K562 (cell line): Measurements from ENCODE around the gene PUSL1. TPM values are rescaled to one million over a fixed set of nuclear protein-coding genes. Genes with fewer than 3 reads are reported as not detected.

Source experiments
- ATAC-seq: fragments of 200-7000 bp; cut with Tn5 transposase; 3 replicates; pipeline ENCODE4 v1.9.1; 2020; ENCODE audit warnings: moderate library complexity
- BruUV-seq: library from RNA; stranded (reverse); fragments of 400-500 nt; replicated peaks from 2 replicates; lab custom pipeline; 2021; lab: Mats Ljungman, UMichigan
- CTCF ChIA-PET: fragments of 300-600 bp; formaldehyde crosslinking; extraction: SDS; loops from one replicate; lab custom pipeline; 2021; ENCODE audit warnings: low intra/inter-chr PET ratio; lab: Yijun Ruan, JAX
- POLR2A ChIA-PET: fragments of 300-600, 350-650 bp; sonication (Branson Sonifier 250); formaldehyde crosslinking; extraction: SDS; loops from one replicate; lab custom pipeline; 2021; ENCODE audit warnings: antibody characterized with exemption, inconsistent platforms; lab: Yijun Ruan, JAX
- DNase-seq, 4 experiments: peaks; one replicate each; pipeline versions ENCODE4 v3.0.0 to v3.0.0-alpha.2; 2011 to 2018; ENCODE audit warnings: low spot score in 3 of 4, mixed read lengths in 3 of 4; ENCODE audit errors: extremely low read depth in 1 of 4
- FAIRE-seq: peaks from 2 replicates; lab custom pipeline; 2011; peaks lifted over from hg19 to GRCh38; lab: Jason Lieb, UNC
- H2AFZ ChIP-seq: 2 replicates; pipeline ENCODE4 v1.6.0; 2011; ENCODE audit warnings: low read depth, low read length, control low read depth, inconsistent platforms
- H3K27ac ChIP-seq: fragments of 200-600 bp; 3 replicates; pipeline ENCODE4 v1.8.0; 2011; ENCODE audit warnings: low read depth, mild to moderate bottlenecking, control low read depth, inconsistent platforms, low read length, moderate library complexity, mixed read lengths; ENCODE audit errors: extremely low read depth
- H3K27me3 ChIP-seq, 2 experiments: fragments of 300-600 bp in 1 of 2; 2 replicates in 1 of 2; 3 replicates in 1 of 2; pipeline versions ENCODE4 v1.6.0 to v1.8.0; 2011; ENCODE audit warnings: inconsistent platforms in 2 of 2, low read length in 2 of 2, mild to moderate bottlenecking in 1 of 2, mixed read lengths in 1 of 2, moderate library complexity in 1 of 2; ENCODE audit not compliant: control insufficient read depth in 2 of 2, insufficient read depth in 2 of 2
- H3K36me3 ChIP-seq: fragments of 300-600 bp; 3 replicates; pipeline ENCODE4 v1.8.0; 2011; ENCODE audit warnings: mild to moderate bottlenecking, low read length, inconsistent platforms; ENCODE audit not compliant: control insufficient read depth, insufficient read depth
- H3K4me1 ChIP-seq, 2 experiments: fragments of 200-600 bp in 1 of 2; replicated peaks in 1 of 2; 2 replicates in 1 of 2; 3 replicates in 1 of 2; pipeline versions ENCODE4 v1.5.1 to v1.8.0; 2011; ENCODE audit warnings: inconsistent platforms in 2 of 2, low read length in 2 of 2, mild to moderate bottlenecking in 1 of 2, mixed read lengths in 1 of 2, moderate library complexity in 1 of 2; ENCODE audit not compliant: control insufficient read depth in 2 of 2, insufficient read depth in 2 of 2
- H3K4me2 ChIP-seq: 2 replicates; pipeline ENCODE4 v1.6.1; 2011; ENCODE audit warnings: low read length, control low read depth, inconsistent platforms, mixed read lengths; ENCODE audit not compliant: insufficient read depth
- H3K4me3 ChIP-seq: fragments of 200-600 bp; sonication (generic), shearing (Covaris generic); 2 replicates; pipeline ENCODE4 v1.5.1; 2016; ENCODE audit warnings: control low read depth, inconsistent platforms
- H3K79me2 ChIP-seq: fragments of 200-600 bp; 3 replicates; pipeline ENCODE4 v1.8.0; 2011; ENCODE audit warnings: low read length, inconsistent platforms; ENCODE audit not compliant: control insufficient read depth, insufficient read depth
- H3K9ac ChIP-seq, 2 experiments: 2 replicates each; pipeline versions ENCODE4 v1.6.0 to v1.6.1; 2011; ENCODE audit warnings: low read depth in 2 of 2, low read length in 2 of 2, control low read depth in 1 of 2, inconsistent platforms in 1 of 2, mild to moderate bottlenecking in 1 of 2, mixed read lengths in 1 of 2; ENCODE audit not compliant: insufficient read depth in 1 of 2
- H3K9me1 ChIP-seq: one replicate; pipeline ENCODE4 v1.6.0; 2011; ENCODE audit warnings: inconsistent platforms, mild to moderate bottlenecking, low read length, moderate library complexity; ENCODE audit not compliant: control insufficient read depth, insufficient read depth
- H3K9me3 ChIP-seq: replicated peaks from 2 replicates; pipeline ENCODE4 v1.5.1; 2011; ENCODE audit warnings: low read depth, low read length, inconsistent platforms; ENCODE audit not compliant: control insufficient read depth, insufficient read depth
- H4K20me1 ChIP-seq: replicated peaks from 2 replicates; pipeline ENCODE4 v1.6.1; 2011; ENCODE audit warnings: low read length, inconsistent platforms, mixed read lengths; ENCODE audit not compliant: control insufficient read depth, insufficient read depth
- AFF4 ChIP-seq: sonication (generic); formaldehyde crosslinking; IDR thresholded peaks from 2 replicates; pipeline ENCODE4 v1.8.0; 2023; ENCODE audit warnings: mild to moderate bottlenecking, missing genetic modification reagents
- ARID3A ChIP-seq: IDR thresholded peaks from 2 replicates; pipeline ENCODE4 v1.6.1; 2012; ENCODE audit warnings: low read depth, low read length, improper control_type of control experiment, borderline replicate concordance
- ARID3B ChIP-seq: fragments of 250-450 bp; sonication (Bioruptor Pico); IDR thresholded peaks from 2 replicates; pipeline ENCODE4 v1.4.0; 2020; ENCODE audit warnings: borderline replicate concordance
- ARID4B ChIP-seq: sonication (generic); formaldehyde crosslinking; IDR thresholded peaks from 2 replicates; pipeline ENCODE4 v1.8.0; 2022; ENCODE audit warnings: mild to moderate bottlenecking, missing genetic modification reagents
- POLR2G ChIP-seq: fragments of 200-400 bp; formaldehyde crosslinking; IDR thresholded peaks from 2 replicates; pipeline ENCODE4 v1.6.1; 2017; ENCODE audit warnings: low read depth, mild to moderate bottlenecking, antibody characterized with exemption, low read length, moderate library complexity
- RBFOX2 ChIP-seq: fragments of 200-400 bp; formaldehyde crosslinking; IDR thresholded peaks from 2 replicates; pipeline ENCODE4 v1.6.1; 2017; ENCODE audit warnings: low read depth, mild to moderate bottlenecking, low read length, moderate library complexity
- ZBTB1 ChIP-seq: sonication (generic); formaldehyde crosslinking; IDR thresholded peaks from 2 replicates; pipeline ENCODE4 v1.8.1; 2023; ENCODE audit warnings: missing genetic modification reagents, low read depth, mild to moderate bottlenecking, borderline replicate concordance
- WGBS: fragments of 100-300 bp; shearing (Covaris generic); methylation state at CpG from one replicate; pipeline ENCODE4 v1.1.6; 2016; ENCODE audit warnings: low coverage, mixed read lengths; ENCODE audit not compliant: insufficient coverage; ENCODE audit errors: missing lambda C conversion rate; 5-methylcytosine and 5-hydroxymethylcytosine counted together
- in situ Hi-C: fragments of 300-500 bp; cut with MboI; formaldehyde crosslinking; loops from 4 replicates; pipeline ENCODE4 v1.15.0; 2018; ENCODE audit warnings: inconsistent platforms, mixed read lengths
- intact Hi-C: fragments of 100-400 bp; cut with micrococcal nuclease; formaldehyde crosslinking; loops from 2 replicates; pipeline ENCODE4 v1.14.2; 2022
- polyA plus RNA-seq, 8 experiments: library from polyadenylated mRNA; depleted of rRNA in 4 of 8; stranded (reverse) in 5 of 8; unstranded in 3 of 8; fragments of >200 nt; fragmentation: Nextera tagmentation in 2 of 8; fragmentation: Illumina TruSeq in 1 of 8; extraction: Ambion mirVana in 2 of 8; extraction: Trizol in 1 of 8; gene quantifications; 2 replicates each; pipeline versions ENCODE4 v1.2.1 to v1.2.3, GENCODE V29; 2011 to 2014; ENCODE audit warnings: inconsistent platforms in 1 of 8, missing spikeins in 1 of 8
- total RNA-seq, 7 experiments: library from RNA; depleted of rRNA in 6 of 7; stranded (reverse); fragments of >200 nt in 6 of 7; fragmentation: Illumina TruSeq in 2 of 7; extraction: Trizol in 2 of 7; gene quantifications; 2 replicates each; pipeline versions ENCODE4 v1.2.1 to v1.2.3, GENCODE V29; 2011 to 2021; ENCODE audit warnings: low replicate concordance in 1 of 7

PUSL1 gene
- total and polyA plus RNA-seq, 9 of the 15 experiments (the other 6 are each of a cell fraction or from before 2014, with no cell fraction given): 0.62 to 86.9 (median 13.6) TPM

- intact Hi-C loops (loop anchor here (5.0 kb wide), 1 partner anchor 54 kb away; the partner anchor contains the start of gene AURKAIP1), in situ Hi-C loops (no loop called here)
- Histone ChIP-seq H3K4me1 (peaks cover 34 to 88% of the 10 kb centered on the region in 2 experiments), H3K4me2 (peak overlapping the region; percentile 65; the same call in 1 of the 2 replicates), H3K9me1 (peaks cover 13% of the 10 kb centered on the region), H3K9me3 (no peaks in the 10 kb centered on the region), H3K79me2 (peaks cover 71% of the 10 kb centered on the region), H3K36me3 (peaks cover 60% of the 10 kb centered on the region)
- FAIRE-seq: no peak
- no TSS peak for BruUV-seq
- POLR2A ChIA-PET: interaction anchor here (1.2 to 2.1 kb wide), 2 partner anchors 8 to 11 kb away, joined by 3 to 5 read pairs; no protein-coding TSS in a partner anchor
- no peak for DNase-seq
- TF ChIP-seq AFF4 (CRISPR knock-in tag) (no peak), ARID4B (CRISPR knock-in tag) (0 out of 2 replicates have a peak, but pooled peaks have one; percentile 8), ZBTB1 (CRISPR knock-in tag) (0 out of 2 replicates have a peak, but pooled peaks have one; percentile 41), POLR2G (peak; percentile 62), RBFOX2 (peak; percentile 56; the same call in 1 of the 2 replicates), ARID3B (no peak), ARID3A (no peak)
- TF ChIP-seq, all 486 proteins: peak for 4
- CTCF ChIA-PET: no interaction called here
- peak overlapping the region; percentile 8 to 88; a peak in 3 of 4 replicates for H3K9ac ChIP-seq
- no peak for ATAC-seq
- no peak overlapping the region for H3K27ac ChIP-seq
- no peak overlapping the region for H2AFZ ChIP-seq
- H3K27me3 ChIP-seq: no peaks in the 10 kb centered on the region
- H3K4me3 ChIP-seq: peak overlapping the region; percentile 17; the same call in 1 of the 2 replicates
- WGBS: 83% methylated on average over 10 of the region's 10 CpGs
- H4K20me1 ChIP-seq: peaks cover 28% of the 10 kb centered on the region; the same call in 1 of the 2 replicates
These were observed 14.6 kb downstream of the PUSL1 start for GRCh38 chr1:1322952-1323351.
